HG02623 (cell line): ENCODE data around the gene ATP5PD.

Source experiments
- ATAC-seq: cut with Tn5 transposase; IDR thresholded peaks from one replicate; pipeline ENCODE4 v1.9.1; 2021; ENCODE audit warnings: moderate library complexity; ENCODE audit not compliant: unreplicated experiment

The ATP5PD gene

DNA sequence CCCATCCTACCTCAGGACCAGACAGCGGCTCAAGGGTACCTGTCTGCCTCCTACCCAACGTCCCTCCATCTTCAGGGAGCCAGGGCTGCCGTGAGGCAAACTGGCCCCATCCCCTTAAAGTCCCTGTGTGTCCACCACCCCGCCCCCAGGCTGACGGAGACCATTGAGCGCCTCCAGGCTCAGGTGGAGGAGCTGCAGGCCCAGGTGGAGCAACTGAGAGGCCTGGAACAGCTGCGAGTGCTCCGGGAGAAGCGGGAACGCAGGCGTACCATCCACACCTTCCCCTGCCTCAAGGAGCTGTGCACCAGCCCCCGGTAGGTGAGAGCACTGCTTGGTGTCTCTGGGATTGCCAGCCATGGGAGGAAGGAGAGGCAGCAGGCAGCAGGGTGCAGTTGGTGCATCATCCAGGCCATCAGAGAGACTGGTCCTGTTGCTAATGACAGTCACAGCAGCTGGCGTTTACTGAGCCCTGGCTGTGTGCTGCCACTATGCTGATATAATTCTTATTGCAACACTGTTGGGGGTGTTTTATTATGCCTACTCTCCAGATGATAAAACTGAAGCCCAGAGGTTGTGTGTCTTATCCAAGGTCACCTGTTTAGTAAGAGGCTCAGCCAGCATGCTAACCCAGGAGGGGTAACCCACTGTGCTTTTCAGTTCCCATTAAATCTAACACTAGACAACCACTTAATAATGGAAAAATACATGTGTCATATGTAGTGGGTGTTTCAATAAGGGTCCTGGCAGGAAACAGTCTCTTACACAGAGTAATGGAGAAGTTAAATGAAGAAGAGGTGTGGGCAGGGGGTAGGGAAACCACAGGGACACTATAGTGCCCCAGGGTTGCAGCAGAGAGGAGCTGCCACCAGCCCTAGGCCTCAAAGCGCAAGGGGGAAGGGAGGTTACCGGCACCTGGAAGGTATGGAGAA is 44.6 kb downstream of the ATP5PD start:
- no peak for ATAC-seq

DNA sequence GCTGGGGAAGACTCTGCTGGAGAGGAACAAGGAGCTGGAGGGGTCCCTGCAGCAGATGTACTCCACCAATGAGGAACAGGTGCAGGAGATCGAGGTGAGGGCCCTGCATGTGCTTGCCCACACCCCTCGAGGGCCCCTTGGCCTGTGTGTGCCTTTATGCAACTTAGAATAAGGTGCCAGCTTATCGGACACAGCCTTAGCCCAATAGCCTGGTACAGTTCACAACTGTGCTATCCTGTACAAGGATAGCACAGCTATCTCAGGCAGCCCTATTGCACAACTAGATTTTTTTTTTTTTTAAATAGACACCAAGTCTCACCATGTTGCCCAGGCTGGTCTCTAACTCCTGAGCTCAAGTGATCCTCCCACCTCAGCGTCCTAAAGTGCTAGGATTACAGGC is 47.2 kb downstream of the ATP5PD start:
- no peak for ATAC-seq

DNA sequence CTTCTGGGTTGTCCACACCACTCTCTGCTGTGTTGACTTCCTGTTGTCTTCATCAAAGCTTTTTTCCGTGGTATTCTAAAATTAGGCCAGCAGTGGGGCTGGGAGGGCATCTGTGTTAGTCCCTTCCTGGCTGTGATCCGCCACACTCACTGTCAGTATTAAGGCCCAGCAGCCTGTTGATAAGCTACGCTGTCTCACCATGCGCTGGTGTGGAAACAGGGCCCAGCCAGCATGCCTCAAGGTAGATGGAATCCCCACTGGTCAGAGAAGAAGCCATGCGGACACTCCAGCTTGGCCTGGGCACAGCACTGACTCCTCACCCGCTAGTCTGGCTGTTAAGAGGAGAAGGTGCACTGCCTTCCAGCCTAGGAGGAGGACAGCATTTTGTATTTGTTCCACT is 48.0 kb downstream of the ATP5PD start:
- ATAC-seq = no peak

DNA sequence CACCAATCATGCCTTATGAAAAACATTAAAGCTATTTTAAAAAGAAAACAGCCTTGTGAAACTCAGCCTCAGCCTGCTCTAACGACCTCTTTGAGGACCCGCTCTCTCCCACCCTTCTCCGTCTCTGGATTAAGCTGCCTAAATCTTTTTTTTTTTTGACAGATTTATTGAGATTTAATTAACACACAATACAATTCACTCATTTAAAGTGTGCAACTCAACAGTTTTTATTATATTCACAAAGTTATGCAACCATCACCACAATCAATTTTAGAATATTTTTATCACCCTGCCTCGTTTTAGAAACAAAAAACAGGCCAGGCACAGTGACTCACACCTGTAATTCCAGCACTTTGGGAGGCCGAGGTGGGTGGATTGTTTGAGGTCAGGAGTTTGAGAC is 50.9 kb downstream of the ATP5PD start:
- ATAC-seq = no peak

DNA sequence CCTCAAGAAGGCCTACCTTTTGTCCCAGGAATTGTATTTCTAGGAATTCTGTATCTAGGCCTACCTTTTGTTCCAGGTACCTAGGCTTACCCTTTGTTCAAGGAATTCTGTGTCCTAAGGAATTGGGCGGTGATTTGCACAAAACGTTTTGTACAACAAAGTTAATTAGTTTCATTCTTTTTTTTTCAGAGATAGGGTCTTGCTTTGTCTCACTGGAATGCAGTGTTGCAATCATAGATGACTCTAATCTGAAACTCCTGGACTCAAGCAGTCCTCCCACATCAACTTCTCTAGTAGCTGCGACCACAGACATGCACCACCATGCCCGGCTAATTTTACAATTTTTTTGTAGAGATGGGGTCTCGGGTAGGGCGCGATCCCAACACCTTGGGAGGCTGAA is 52.3 kb downstream of the ATP5PD start:
- ATAC-seq = no peak

DNA sequence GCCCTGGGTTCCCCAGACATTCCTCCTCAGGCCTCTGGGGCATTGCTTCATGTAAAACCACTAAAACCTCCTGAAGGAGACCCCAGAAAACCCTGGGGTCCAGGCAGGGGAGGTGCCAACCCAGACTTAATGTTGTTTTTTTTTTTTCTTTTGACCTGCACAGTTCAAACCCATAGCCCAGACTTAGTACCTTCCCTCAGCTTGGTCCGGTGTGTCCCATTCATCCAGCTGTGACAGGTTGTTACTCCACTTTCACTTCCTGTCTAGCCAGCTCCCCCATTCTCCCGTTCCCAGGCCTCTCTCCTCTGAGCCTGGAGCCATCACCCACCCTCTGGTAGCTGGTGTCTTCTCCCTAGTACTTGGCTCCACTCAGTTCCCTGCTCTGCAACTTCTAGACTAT is 54.5 kb downstream of the ATP5PD start:
- ATAC-seq = no peak

DNA sequence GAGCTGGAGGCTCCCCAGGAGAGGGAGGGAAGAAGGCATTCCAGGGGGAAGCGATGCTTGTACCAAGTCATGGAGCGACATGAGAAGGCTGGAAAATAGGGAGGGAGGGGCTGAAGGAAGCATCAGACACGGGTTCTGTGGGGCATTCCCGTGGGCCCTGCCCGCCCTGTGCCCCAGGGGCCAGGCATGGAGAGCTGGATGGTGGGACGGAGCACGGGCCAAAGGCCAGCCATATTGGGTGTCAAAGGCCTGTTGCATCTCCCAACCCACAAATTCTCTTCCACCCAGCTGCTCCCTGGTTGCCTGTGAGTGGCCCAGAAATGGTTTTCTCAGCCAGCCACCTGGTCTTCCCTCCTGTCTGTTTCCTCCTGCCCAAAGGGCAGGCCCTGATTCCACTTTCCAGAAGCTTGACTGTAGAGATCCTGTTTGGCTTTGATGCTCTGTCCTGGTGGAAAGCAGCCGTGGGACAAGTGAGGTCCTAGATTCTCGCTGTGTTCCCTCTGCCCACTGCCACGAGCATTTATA is 56.1 kb downstream of the ATP5PD start:
- no peak for ATAC-seq
